Hepatocyte (in vitro differentiated cells): ENCODE data around the gene NT5DC1. TPM values are rescaled to one million over a fixed set of nuclear protein-coding genes. Genes with fewer than 3 reads are reported as not detected.

Source experiments
- DNase-seq: peaks from one replicate; pipeline ENCODE4 v3.0.0-alpha.2; 2016; ENCODE audit warnings: low spot score
- H2AFZ ChIP-seq: fragments of 200-600 bp; sonication (generic); 2 replicates; pipeline ENCODE4 v1.6.0; 2016; ENCODE audit warnings: antibody characterized with exemption, mild to moderate bottlenecking
- H3K27ac ChIP-seq: fragments of 200-600 bp; sonication (generic); 2 replicates; pipeline ENCODE4 v1.5.1; 2016; ENCODE audit warnings: mild to moderate bottlenecking
- H3K27me3 ChIP-seq: fragments of 200-600 bp; sonication (generic); 2 replicates; pipeline ENCODE4 v1.6.1; 2016
- H3K36me3 ChIP-seq: fragments of 200-600 bp; sonication (generic); replicated peaks from 2 replicates; pipeline ENCODE4 v1.5.1; 2016; ENCODE audit warnings: low read depth; ENCODE audit not compliant: insufficient read depth
- H3K4me1 ChIP-seq: fragments of 200-600 bp; sonication (generic); 2 replicates; pipeline ENCODE4 v1.5.1; 2016; ENCODE audit warnings: mild to moderate bottlenecking, moderate library complexity; ENCODE audit not compliant: insufficient read depth
- H3K4me2 ChIP-seq: fragments of 200-600 bp; sonication (generic); 2 replicates; pipeline ENCODE4 v1.6.0; 2016
- H3K4me3 ChIP-seq: fragments of 200-600 bp; sonication (generic); 2 replicates; pipeline ENCODE4 v1.5.1; 2016; ENCODE audit warnings: mild to moderate bottlenecking
- H3K79me2 ChIP-seq: fragments of 200-600 bp; sonication (generic); 2 replicates; pipeline ENCODE4 v1.6.0; 2017; ENCODE audit warnings: mild to moderate bottlenecking
- H3K9me2 ChIP-seq: fragments of 200-600 bp; sonication (generic); replicated peaks from 2 replicates; pipeline ENCODE4 v1.6.0; 2017; ENCODE audit warnings: mild to moderate bottlenecking; ENCODE audit not compliant: insufficient read depth
- H3K9me3 ChIP-seq: fragments of 200-600 bp; sonication (generic); 2 replicates; pipeline ENCODE4 v1.5.1; 2016; ENCODE audit warnings: low read depth, mild to moderate bottlenecking
- H4K20me1 ChIP-seq: fragments of 200-600 bp; sonication (generic); 2 replicates; pipeline ENCODE4 v1.6.0; 2016; ENCODE audit warnings: mild to moderate bottlenecking; ENCODE audit not compliant: insufficient read depth, poor library complexity, severe bottlenecking
- EZH2 ChIP-seq: fragments of 200-600 bp; sonication (generic); IDR thresholded peaks from 2 replicates; pipeline ENCODE4 v1.6.1; 2016; ENCODE audit warnings: antibody characterized with exemption, mild to moderate bottlenecking, borderline replicate concordance
- EZH2phosphoT487 ChIP-seq: fragments of 200-600 bp; sonication (generic); IDR thresholded peaks from one replicate; pipeline ENCODE4 v1.6.1; 2018; ENCODE audit warnings: antibody characterized with exemption, mild to moderate bottlenecking, low read depth, moderate library complexity; ENCODE audit not compliant: unreplicated experiment, severe bottlenecking
- WGBS: methylation state at CpG from one replicate; pipeline ENCODE4 v1.1.6; 2016; ENCODE audit warnings: low lambda C conversion rate; ENCODE audit errors: missing lambda C conversion rate; 5-methylcytosine and 5-hydroxymethylcytosine counted together
- polyA plus RNA-seq: library from polyadenylated mRNA; unstranded; fragments of >200 nt; fragmentation: Nextera tagmentation; extraction: Ambion mirVana; gene quantifications from 2 replicates; pipeline ENCODE4 v1.2.1, GENCODE V29; 2016
- total RNA-seq: library from RNA; depleted of rRNA; stranded (reverse); fragments of >200 nt; gene quantifications from 2 replicates; pipeline ENCODE4 v1.2.3, GENCODE V29; 2014
- TF ChIP-seq, protein P1 (sequence below): fragments of 200-600 bp; sonication (generic); IDR thresholded peaks from 2 replicates; pipeline ENCODE4 v1.5.1; 2016; ENCODE audit warnings: antibody characterized with exemption, mild to moderate bottlenecking; ENCODE audit not compliant: poor library complexity

NT5DC1 gene
- total and polyA plus RNA-seq, 2 experiments from 2014 or later: 11.4 to 27.8 TPM

DNA sequence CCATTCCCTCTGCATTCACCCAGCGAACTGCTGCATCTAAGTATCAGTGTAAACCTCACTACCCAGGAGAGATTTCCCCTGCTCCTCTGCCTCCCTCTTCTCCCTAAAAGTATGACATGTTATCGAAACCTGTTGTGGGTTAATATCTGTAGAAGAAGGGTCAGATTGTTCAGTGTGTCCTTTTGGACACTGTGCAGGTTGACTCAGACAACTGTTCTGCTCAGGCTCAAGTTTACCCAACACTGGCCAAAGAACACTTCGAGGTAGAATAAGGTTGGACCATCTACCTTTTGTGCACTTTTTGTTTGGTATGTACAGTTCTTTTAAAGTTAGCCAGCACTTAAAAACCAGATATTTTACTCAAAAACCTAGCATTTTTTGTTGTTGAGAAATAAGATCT lies 4.6 kb downstream of the NT5DC1 start:
- TF ChIP-seq, protein P1, sequence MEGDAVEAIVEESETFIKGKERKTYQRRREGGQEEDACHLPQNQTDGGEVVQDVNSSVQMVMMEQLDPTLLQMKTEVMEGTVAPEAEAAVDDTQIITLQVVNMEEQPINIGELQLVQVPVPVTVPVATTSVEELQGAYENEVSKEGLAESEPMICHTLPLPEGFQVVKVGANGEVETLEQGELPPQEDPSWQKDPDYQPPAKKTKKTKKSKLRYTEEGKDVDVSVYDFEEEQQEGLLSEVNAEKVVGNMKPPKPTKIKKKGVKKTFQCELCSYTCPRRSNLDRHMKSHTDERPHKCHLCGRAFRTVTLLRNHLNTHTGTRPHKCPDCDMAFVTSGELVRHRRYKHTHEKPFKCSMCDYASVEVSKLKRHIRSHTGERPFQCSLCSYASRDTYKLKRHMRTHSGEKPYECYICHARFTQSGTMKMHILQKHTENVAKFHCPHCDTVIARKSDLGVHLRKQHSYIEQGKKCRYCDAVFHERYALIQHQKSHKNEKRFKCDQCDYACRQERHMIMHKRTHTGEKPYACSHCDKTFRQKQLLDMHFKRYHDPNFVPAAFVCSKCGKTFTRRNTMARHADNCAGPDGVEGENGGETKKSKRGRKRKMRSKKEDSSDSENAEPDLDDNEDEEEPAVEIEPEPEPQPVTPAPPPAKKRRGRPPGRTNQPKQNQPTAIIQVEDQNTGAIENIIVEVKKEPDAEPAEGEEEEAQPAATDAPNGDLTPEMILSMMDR: no peak
- H3K4me2 ChIP-seq: peak overlapping the region; percentile 48
- no peaks in the 10 kb centered on the region for H3K36me3 ChIP-seq
- no peak overlapping the region for H2AFZ ChIP-seq
- peaks cover 42% of the 10 kb centered on the region for H3K79me2 ChIP-seq
- no peaks in the 10 kb centered on the region for H3K9me3 ChIP-seq
- H3K9me2 ChIP-seq: no peaks in the 10 kb centered on the region
- H4K20me1 ChIP-seq: no peaks in the 10 kb centered on the region
- DNase-seq: no peak
- no peaks in the 10 kb centered on the region for H3K27me3 ChIP-seq
- 85% methylated on average over 3 of the region's 3 CpGs for WGBS
- no peak overlapping the region for H3K4me3 ChIP-seq
- peak overlapping the region; percentile 42 for H3K27ac ChIP-seq
- peaks cover 48% of the 10 kb centered on the region for H3K4me1 ChIP-seq

DNA sequence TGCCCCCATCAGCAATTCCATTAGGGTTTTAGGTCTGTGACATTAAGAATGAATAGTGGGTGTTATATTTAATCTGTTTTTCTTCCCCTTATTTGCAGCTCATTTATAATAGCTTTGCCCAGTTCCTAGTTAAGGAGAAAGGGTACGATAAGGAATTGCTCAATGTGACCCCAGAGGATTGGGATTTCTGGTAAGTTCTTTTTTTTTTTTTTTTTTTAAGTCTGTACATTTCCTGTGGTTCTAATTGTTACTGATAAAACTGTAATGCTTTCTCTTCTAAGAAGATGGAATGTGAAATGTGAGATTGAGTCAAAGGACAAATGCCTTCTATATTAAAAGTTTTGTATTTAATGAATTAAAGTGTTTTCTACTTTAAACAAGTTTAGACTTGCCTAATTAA lies 5.5 kb downstream of the NT5DC1 start:
- Histone ChIP-seq H3K27me3 (no peaks in the 10 kb centered on the region), H3K9me2 (no peaks in the 10 kb centered on the region), H3K79me2 (peaks cover 42% of the 10 kb centered on the region), H3K4me1 (peaks cover 48% of the 10 kb centered on the region), H2AFZ (no peak overlapping the region), H3K36me3 (no peaks in the 10 kb centered on the region), H4K20me1 (no peaks in the 10 kb centered on the region), H3K4me3 (no peak overlapping the region), H3K9me3 (no peaks in the 10 kb centered on the region), H3K4me2 (peak overlapping the region; percentile 48), H3K27ac (no peak overlapping the region)
- 39% methylated on average over 1 of the region's 1 CpG for WGBS
- TF ChIP-seq EZH2phosphoT487 (no peak), EZH2 (no peak)
- TF ChIP-seq, protein P1: no peak
- no peak for DNase-seq

DNA sequence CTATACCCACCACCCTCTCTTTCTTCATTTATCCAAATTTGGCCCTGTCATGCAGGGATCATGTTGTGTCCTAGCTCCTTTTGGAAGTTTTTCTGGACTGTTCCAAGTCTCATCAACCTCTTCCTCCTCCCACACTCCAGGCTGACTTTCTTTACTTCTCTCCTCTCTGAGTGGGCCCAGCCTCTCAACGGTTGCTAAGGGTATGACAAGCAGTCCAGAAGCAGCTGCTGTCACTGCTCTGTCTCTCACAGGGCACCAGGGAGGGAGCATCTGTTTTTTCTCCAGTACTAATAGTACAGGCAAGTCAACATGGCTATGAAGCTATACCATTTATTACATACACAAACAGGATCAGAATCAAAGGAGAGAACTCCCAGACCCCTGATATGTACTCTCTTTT lies 8.2 kb downstream of the NT5DC1 start:
- Histone ChIP-seq H3K27ac (no peak overlapping the region), H3K36me3 (no peaks in the 10 kb centered on the region), H3K9me2 (no peaks in the 10 kb centered on the region), H3K79me2 (peaks cover 19% of the 10 kb centered on the region), H4K20me1 (no peaks in the 10 kb centered on the region), H3K27me3 (no peaks in the 10 kb centered on the region), H3K9me3 (no peaks in the 10 kb centered on the region), H3K4me3 (no peak overlapping the region), H3K4me1 (peaks cover 30% of the 10 kb centered on the region), H3K4me2 (no peak overlapping the region), H2AFZ (no peak overlapping the region)
- DNase-seq: no peak
- TF ChIP-seq EZH2 (no peak), EZH2phosphoT487 (no peak)
- TF ChIP-seq, protein P1: no peak
- 45% methylated on average over 1 of the region's 1 CpG for WGBS
